Measurements from ENCODE around the gene TAF4B. TPM values are rescaled to one million over a fixed set of nuclear protein-coding genes. Genes with fewer than 3 reads are reported as not detected.
A peak's percentile ranks its signal among the peaks of the same experiment; 100 is the strongest.

The TAF4B gene
- total and polyA plus RNA-seq, 4 donors: 1.6 to 5.9 (median 2.4) TPM

GRCh38 chr18:26439537-26439936 lies 213.3 kb downstream of the TAF4B start:
- WGBS, 2 donors: 89% methylated on average over 4 of the region's 4 CpGs
- no peaks in the 10 kb centered on the region for H3K27me3 ChIP-seq (ENCODE audit: control insufficient read depth in 3 of 3, insufficient read depth in 3 of 3, low read length in 2 of 3)
- ATAC-seq (ENCODE audit: insufficient read depth, low FRiP score): no peak

GRCh38 chr18:26440644-26441043 lies 214.4 kb downstream of the TAF4B start:
- Histone ChIP-seq H3K27me3 (ENCODE audit: control insufficient read depth in 3 of 3, insufficient read depth in 3 of 3, low read length in 2 of 3) (no peaks in the 10 kb centered on the region), H3K9me3 (ENCODE audit: control insufficient read depth in 4 of 4, insufficient read depth in 3 of 4, low read length in 3 of 4) (peaks cover 0 to 3% (median under 1%) of the 10 kb centered on the region in 4 donors), H3K4me1 (ENCODE audit: control insufficient read depth in 5 of 5, insufficient read depth in 5 of 5, low read length in 5 of 5) (peaks cover 0 to 11% (median 2%) of the 10 kb centered on the region in 5 donors), H3K9ac (ENCODE audit: insufficient read depth in 1 of 2, low read length in 2 of 2) (no peak overlapping the region), H3K36me3 (ENCODE audit: control insufficient read depth in 4 of 4, insufficient read depth in 4 of 4, low read length in 4 of 4) (no peaks in the 10 kb centered on the region), H3K27ac (ENCODE audit: low read depth in 1 of 2, low read length in 1 of 2) (peak overlapping the region in 1 of 2 donors; percentile 36), H3K4me3 (no peak overlapping the region)
- ATAC-seq (ENCODE audit: insufficient read depth, low FRiP score) (peak; percentile 15), DNase-seq (peak in 1 of 3 donors; percentile 16)
- TF ChIP-seq CTCF (IDR thresholded peaks at IDR 0.05; ENCODE audit: control extremely low read depth, extremely low read depth): no peak
- WGBS, 2 donors: 55 to 78% methylated on average over 8 of the region's 8 CpGs

More at GRCh38 chr18:26439537-26439936, 213.3 kb downstream of the TAF4B start:
- Histone ChIP-seq H3K27ac (ENCODE audit: low read depth in 1 of 2, low read length in 1 of 2) (no peak overlapping the region), H3K36me3 (ENCODE audit: control insufficient read depth in 4 of 4, insufficient read depth in 4 of 4, low read length in 4 of 4) (no peaks in the 10 kb centered on the region), H3K4me1 (ENCODE audit: control insufficient read depth in 5 of 5, insufficient read depth in 5 of 5, low read length in 5 of 5) (peaks cover 0 to 11% (median 2%) of the 10 kb centered on the region in 5 donors), H3K4me3 (no peak overlapping the region), H3K9me3 (ENCODE audit: control insufficient read depth in 4 of 4, insufficient read depth in 3 of 4, low read length in 3 of 4) (peaks cover 0 to 3% (median under 1%) of the 10 kb centered on the region in 4 donors), H3K9ac (ENCODE audit: insufficient read depth in 1 of 2, low read length in 2 of 2) (no peak overlapping the region)
- no peak for DNase-seq
- no peak for TF ChIP-seq CTCF (IDR thresholded peaks at IDR 0.05; ENCODE audit: control extremely low read depth, extremely low read depth)

Small RNA genes lying within 50 kb of the gene (small RNA-seq; reads per million reads assigned to genes)
- not detected for gene RNU6-1289P (ENCODE audit: low replicate concordance)

Other genes starting within 250 kb of the TAF4B start
- gene SS18, start 135.8 kb upstream of the TAF4B start, total RNA-seq: 100 to 1,000 TPM in 1 of 2 donors, 10 to 100 TPM in 1; 57.0 to 153 TPM
- 10 to 100 TPM; 32.2 to 40.8 TPM for gene SS18, start 135.8 kb upstream of the TAF4B start, polyA plus RNA-seq
- gene PSMA8, start 92.6 kb upstream of the TAF4B start, total RNA-seq: not detected
- under 1 TPM in 1 of 2 donors, not detected in 1; 0.07 TPM for gene PSMA8, start 92.6 kb upstream of the TAF4B start, polyA plus RNA-seq